Measurements from ENCODE around the gene CCDC157. TPM values are rescaled to one million over a fixed set of nuclear protein-coding genes. Genes with fewer than 3 reads are reported as not detected.

The CCDC157 gene
- total and polyA plus RNA-seq, 4 donors, result 0.53 to 1.4 (median 0.98) TPM

GRCh38 chr22:30421695-30422480 is 65.1 kb downstream of the CCDC157 start:
- Histone ChIP-seq H3K4me3 (ENCODE audit: low read depth in 1 of 3, low read length in 3 of 3) (peak overlapping the region in 1 of 3 donors; percentile 49), H3K27ac (ENCODE audit: low read depth in 1 of 2, low read length in 2 of 2) (peak overlapping the region; percentile 97 to 99), H3K27me3 (ENCODE audit: control insufficient read depth in 4 of 4, insufficient read depth in 4 of 4, low read length in 3 of 4) (no peaks in the 10 kb centered on the region), H3K36me3 (ENCODE audit: control insufficient read depth in 4 of 4, insufficient read depth in 3 of 4, low read depth in 1 of 4, low read length in 3 of 4) (peaks cover 0 to 24% (median 2%) of the 10 kb centered on the region in 4 donors), H3K9me3 (ENCODE audit: control insufficient read depth in 4 of 4, low read length in 3 of 4) (no peaks in the 10 kb centered on the region), H3K4me1 (ENCODE audit: control insufficient read depth in 4 of 4, insufficient read depth in 4 of 4, low read length in 3 of 4) (peaks cover 20 to 90% (median 73%) of the 10 kb centered on the region in 4 donors), H3K9ac (ENCODE audit: low read depth in 1 of 2, low read length in 2 of 2) (peak overlapping the region; percentile 80 to 84)
- DNase-seq (ENCODE audit: low spot score), result no peak
- WGBS, result 32% methylated on average over 8 of the region's 8 CpGs
- TF ChIP-seq EGR1 (IDR thresholded peaks at IDR 0.05; ENCODE audit: low read depth in 2 of 2) (no peak), CTCF (IDR thresholded peaks at IDR 0.05; ENCODE audit: low read depth, low read length, missing input control) (no peak), HNF4A (conservative IDR thresholded peaks at IDR 0.05) (peak; percentile 43 to 46), SP1 (IDR thresholded peaks at IDR 0.05) (peak; percentile 2)

DNA sequence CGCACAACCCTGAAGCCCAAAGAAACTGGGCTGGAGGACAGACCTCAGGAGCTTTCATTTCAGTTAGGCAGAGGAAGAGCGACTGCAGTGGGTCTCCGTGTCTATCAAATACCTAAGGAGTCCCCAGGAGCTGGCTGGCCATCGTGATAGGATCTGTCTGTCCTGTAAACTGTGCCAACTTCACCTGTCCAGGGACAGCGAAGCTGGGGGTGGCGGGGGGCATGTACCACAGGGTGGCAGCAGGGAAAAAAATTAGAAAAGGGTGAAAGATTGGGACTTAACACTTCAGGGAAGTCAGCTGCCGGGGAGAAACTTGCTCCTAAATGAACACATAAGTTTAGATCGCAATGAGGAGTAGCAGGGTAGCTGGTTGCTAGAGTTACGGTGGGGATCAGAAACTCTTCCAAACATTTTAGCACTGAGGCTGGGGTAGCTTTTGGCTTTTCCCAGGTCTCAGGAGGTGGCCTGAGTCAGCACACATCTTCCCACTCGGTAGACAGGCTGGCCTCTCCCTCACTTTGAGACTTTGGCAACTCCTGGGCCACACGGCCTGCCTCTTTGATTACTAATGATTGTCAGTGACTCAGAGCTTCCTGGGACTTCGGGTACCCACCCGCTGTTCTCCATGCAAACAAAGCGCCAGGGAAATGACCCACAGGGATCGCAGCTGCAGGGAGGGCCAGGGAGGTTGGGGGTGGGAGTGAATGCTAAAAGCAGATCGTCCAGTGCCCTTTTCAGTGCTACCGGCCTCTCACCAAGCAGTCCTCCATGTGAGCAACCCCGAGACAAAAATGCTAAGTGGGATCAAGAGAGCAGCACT is 65.9 kb downstream of the CCDC157 start:
- Histone ChIP-seq H3K9me3 (ENCODE audit: control insufficient read depth in 4 of 4, low read length in 3 of 4) (no peaks in the 10 kb centered on the region), H3K4me3 (ENCODE audit: low read depth in 1 of 3, low read length in 3 of 3) (peak overlapping the region; percentile 49 to 74 (median 70)), H3K27ac (ENCODE audit: low read depth in 1 of 2, low read length in 2 of 2) (peak overlapping the region; percentile 97 to 99), H3K36me3 (ENCODE audit: control insufficient read depth in 4 of 4, insufficient read depth in 3 of 4, low read depth in 1 of 4, low read length in 3 of 4) (peaks cover 0 to 16% (median 1%) of the 10 kb centered on the region in 4 donors), H3K4me1 (ENCODE audit: control insufficient read depth in 4 of 4, insufficient read depth in 4 of 4, low read length in 3 of 4) (peaks cover 18 to 82% (median 67%) of the 10 kb centered on the region in 4 donors), H3K27me3 (ENCODE audit: control insufficient read depth in 4 of 4, insufficient read depth in 4 of 4, low read length in 3 of 4) (no peaks in the 10 kb centered on the region), H3K9ac (ENCODE audit: low read depth in 1 of 2, low read length in 2 of 2) (peak overlapping the region; percentile 80 to 84)
- WGBS, result 21% methylated on average over 18 of the region's 18 CpGs
- TF ChIP-seq RAD21 (IDR thresholded peaks at IDR 0.05) (peak in 1 of 2 donors; percentile 21), HNF4A (conservative IDR thresholded peaks at IDR 0.05) (peak; percentile 25 to 65), FOXA2 (IDR thresholded peaks at IDR 0.05) (peak; percentile 37), YY1 (IDR thresholded peaks at IDR 0.05) (no peak), EGR1 (IDR thresholded peaks at IDR 0.05; ENCODE audit: low read depth in 2 of 2) (peak in 1 of 2 donors; percentile 39), NR2F2 (IDR thresholded peaks at IDR 0.05) (no peak), SP1 (IDR thresholded peaks at IDR 0.05) (peak; percentile 66), TAF1 (conservative IDR thresholded peaks at IDR 0.05) (no peak), HNF4G (IDR thresholded peaks at IDR 0.05) (peak; percentile 15), FOXA1 (IDR thresholded peaks at IDR 0.05) (no peak), REST (IDR thresholded peaks at IDR 0.05) (peak; percentile 72), CTCF (IDR thresholded peaks at IDR 0.05; ENCODE audit: low read depth, low read length, missing input control) (no peak), GABPA (IDR thresholded peaks at IDR 0.05 in 1 of 2, conservative IDR thresholded peaks at IDR 0.05 in 1 of 2) (no peak), JUND (IDR thresholded peaks at IDR 0.05) (peak; percentile 88 to 93), RXRA (IDR thresholded peaks at IDR 0.05) (peak; percentile 38 to 79)
- TF ChIP-seq, protein P1, sequence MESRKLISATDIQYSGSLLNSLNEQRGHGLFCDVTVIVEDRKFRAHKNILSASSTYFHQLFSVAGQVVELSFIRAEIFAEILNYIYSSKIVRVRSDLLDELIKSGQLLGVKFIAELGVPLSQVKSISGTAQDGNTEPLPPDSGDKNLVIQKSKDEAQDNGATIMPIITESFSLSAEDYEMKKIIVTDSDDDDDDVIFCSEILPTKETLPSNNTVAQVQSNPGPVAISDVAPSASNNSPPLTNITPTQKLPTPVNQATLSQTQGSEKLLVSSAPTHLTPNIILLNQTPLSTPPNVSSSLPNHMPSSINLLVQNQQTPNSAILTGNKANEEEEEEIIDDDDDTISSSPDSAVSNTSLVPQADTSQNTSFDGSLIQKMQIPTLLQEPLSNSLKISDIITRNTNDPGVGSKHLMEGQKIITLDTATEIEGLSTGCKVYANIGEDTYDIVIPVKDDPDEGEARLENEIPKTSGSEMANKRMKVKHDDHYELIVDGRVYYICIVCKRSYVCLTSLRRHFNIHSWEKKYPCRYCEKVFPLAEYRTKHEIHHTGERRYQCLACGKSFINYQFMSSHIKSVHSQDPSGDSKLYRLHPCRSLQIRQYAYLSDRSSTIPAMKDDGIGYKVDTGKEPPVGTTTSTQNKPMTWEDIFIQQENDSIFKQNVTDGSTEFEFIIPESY (IDR thresholded peaks at IDR 0.05), result no peak
- TF ChIP-seq, protein P2, sequence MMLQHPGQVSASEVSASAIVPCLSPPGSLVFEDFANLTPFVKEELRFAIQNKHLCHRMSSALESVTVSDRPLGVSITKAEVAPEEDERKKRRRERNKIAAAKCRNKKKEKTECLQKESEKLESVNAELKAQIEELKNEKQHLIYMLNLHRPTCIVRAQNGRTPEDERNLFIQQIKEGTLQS (IDR thresholded peaks at IDR 0.05), result peak; percentile 71
- TF ChIP-seq, protein P3, sequence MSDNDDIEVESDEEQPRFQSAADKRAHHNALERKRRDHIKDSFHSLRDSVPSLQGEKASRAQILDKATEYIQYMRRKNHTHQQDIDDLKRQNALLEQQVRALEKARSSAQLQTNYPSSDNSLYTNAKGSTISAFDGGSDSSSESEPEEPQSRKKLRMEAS (IDR thresholded peaks at IDR 0.05), result no peak
- peak; percentile 62 for DNase-seq (ENCODE audit: low spot score)

All from liver (tissue), 9 donors.